Esophagus (tissue), 2 donors: Measurements from ENCODE around the gene SPACA4. TPM values are rescaled to one million over a fixed set of nuclear protein-coding genes. Genes with fewer than 3 reads are reported as not detected.

Experiments used
- H3K27ac ChIP-seq, 2 donors: one replicate each; pipeline ENCODE4 v1.5.1; 2013; ENCODE audit warnings: low read depth in 2 of 2, mild to moderate bottlenecking in 2 of 2, inconsistent platforms in 1 of 2, low read length in 1 of 2, moderate library complexity in 1 of 2
- H3K27me3 ChIP-seq, 2 donors: one replicate each; pipeline ENCODE4 v1.6.1; 2013; ENCODE audit warnings: low read length in 2 of 2, control low read depth in 1 of 2, mild to moderate bottlenecking in 1 of 2; ENCODE audit not compliant: insufficient read depth in 2 of 2, control insufficient read depth in 1 of 2
- H3K36me3 ChIP-seq, 2 donors: one replicate each; pipeline ENCODE4 v1.6.1; 2013; ENCODE audit warnings: low read length in 1 of 2; ENCODE audit not compliant: control insufficient read depth in 2 of 2, insufficient read depth in 2 of 2
- H3K4me1 ChIP-seq, 2 donors: one replicate each; pipeline ENCODE4 v1.6.1; 2013; ENCODE audit warnings: low read length in 1 of 2; ENCODE audit not compliant: control insufficient read depth in 2 of 2, insufficient read depth in 2 of 2
- H3K4me3 ChIP-seq, 2 donors: one replicate each; pipeline ENCODE4 v1.5.1; 2013; ENCODE audit warnings: low read length in 2 of 2, mild to moderate bottlenecking in 2 of 2, low read depth in 1 of 2, moderate library complexity in 1 of 2
- H3K9me3 ChIP-seq, 2 donors: one replicate each; pipeline ENCODE4 v1.6.1; 2013; ENCODE audit warnings: mild to moderate bottlenecking in 2 of 2, low read depth in 1 of 2, low read length in 1 of 2, moderate library complexity in 1 of 2; ENCODE audit not compliant: control insufficient read depth in 2 of 2, insufficient read depth in 1 of 2
- WGBS, 2 donors: extraction: QIAGEN DNeasy Blood & Tissue Kit; methylation state at CpG; one replicate each; pipeline ENCODE4 v1.1.7; 2013; 5-methylcytosine and 5-hydroxymethylcytosine counted together
- polyA plus RNA-seq, 2 donors: library from polyadenylated mRNA; stranded (reverse); fragments of 200-250 nt; gene quantifications; one replicate each; pipeline ENCODE4 v1.2.3, GENCODE V29; 2013
- donor health status: healthy with polysubstance abuse.
- donor health status: Bipolar disorder and iron deficiency.

SPACA4 gene
- polyA plus RNA-seq, 2 donors = 1.2 to 1.9 TPM

DNA sequence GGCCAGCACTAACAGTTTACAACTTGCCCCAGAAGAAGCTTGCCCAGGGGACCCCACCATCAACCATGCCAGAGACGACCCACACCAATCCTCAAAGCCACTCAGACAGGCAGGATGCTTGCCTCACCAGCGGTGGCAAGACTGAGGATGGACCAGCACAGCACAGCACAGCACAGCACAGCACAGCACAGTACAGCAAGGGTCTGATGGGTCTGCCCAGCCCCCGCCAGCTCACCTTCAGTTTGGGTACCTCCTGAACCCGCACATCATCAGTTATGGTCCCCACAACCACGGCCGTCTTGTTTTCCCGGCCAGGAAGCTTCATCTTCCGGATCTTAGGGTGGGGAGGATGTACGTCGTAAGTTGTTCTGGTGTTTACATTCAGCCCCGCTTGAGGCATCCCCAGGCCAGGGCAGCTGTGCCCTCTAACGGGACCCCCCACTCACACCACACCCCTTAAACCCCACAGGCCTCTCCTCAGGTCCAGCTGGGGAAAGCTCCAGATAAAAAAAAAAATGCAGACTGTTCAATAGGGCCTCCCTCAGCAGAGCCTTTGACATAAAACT is 10.0 kb downstream of the SPACA4 start:
- Histone ChIP-seq H3K9me3 (no peaks in the 10 kb centered on the region), H3K27ac (peak overlapping the region; percentile 88 to 93), H3K4me1 (peaks cover 0 to 31% of the 10 kb centered on the region in 2 donors), H3K36me3 (peaks cover 11 to 28% of the 10 kb centered on the region in 2 donors), H3K27me3 (no peaks in the 10 kb centered on the region), H3K4me3 (peak overlapping the region; percentile 39 to 91)
- 46 to 51% methylated on average over 12 of the region's 12 CpGs for WGBS, 2 donors

DNA sequence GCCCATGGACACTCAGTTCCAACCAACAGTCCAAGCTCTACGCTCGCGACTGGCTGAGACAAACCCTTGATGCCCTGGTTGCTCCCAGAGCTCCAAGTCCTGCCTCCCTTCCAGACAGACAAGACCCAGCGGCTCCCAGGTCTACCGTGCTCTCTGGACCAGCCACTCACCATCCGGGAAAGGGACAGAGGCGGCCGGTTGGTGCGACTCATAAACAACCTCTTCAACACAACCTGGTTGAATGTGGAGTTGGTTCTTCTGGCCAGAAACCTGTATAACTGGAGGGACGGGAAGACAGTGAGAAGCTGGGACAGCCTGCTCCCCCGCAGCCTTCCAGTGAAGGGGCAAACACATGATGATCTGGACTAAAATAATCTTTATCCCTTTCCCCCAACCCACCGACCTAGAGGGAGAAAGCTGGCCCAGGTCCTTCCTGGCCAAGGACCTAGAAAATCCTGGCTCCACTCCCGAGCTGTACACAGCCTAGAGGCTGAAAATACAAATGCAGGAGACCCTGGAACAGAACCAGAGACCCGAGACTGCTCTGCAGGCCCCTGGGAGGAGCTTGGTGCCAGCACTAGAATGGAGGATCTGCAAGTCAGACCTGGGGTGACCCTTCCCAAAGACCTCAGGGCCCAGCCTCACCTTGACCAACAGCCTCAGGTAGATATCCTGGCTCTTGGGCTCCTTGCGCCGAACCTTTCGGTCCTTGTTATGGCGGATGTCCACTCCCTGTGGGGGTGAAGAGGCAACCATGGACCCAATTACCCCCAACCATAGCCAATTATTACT is 10.8 kb downstream of the SPACA4 start:
- H3K4me3 ChIP-seq = peak overlapping the region; percentile 85 to 91
- H3K9me3 ChIP-seq = no peaks in the 10 kb centered on the region
- no peaks in the 10 kb centered on the region for H3K27me3 ChIP-seq
- peak overlapping the region; percentile 88 to 93 for H3K27ac ChIP-seq
- WGBS, 2 donors = 38% methylated on average over 18 of the region's 18 CpGs
- peaks cover 0 to 31% of the 10 kb centered on the region in 2 donors for H3K4me1 ChIP-seq
- peaks cover 11 to 28% of the 10 kb centered on the region in 2 donors for H3K36me3 ChIP-seq

DNA sequence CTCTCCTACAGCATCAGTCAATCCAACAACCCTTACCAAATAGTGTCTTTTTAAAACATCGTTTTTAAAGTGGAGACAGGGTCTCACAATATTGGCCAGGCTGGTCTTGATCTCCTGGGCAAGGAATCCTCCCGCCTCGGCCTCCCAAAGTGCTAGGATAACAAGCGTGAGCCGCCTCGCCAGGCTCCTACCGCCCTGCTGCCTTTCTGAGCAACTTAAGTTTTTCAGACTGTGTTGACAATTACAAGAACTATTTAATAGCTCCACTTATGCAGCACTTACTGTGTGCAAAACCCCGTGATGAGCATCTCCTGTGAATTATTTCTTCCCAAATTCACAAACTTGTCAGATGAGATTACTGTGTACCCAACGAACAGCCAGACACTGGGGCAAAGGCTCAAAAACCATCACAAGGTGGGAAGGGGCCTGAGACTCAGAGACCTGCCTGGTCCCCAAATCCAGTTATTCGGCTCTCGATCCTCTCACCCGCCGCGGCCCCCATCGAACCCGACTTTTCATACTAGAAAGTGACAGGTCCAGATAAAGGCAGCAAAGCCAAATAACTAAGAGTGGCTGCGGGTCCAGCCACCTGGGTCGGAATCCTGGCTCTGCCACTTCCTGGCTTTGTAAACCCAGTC is 11.9 kb downstream of the SPACA4 start:
- peak overlapping the region; percentile 93 to 98 for H3K27ac ChIP-seq
- peaks cover 0 to 30% of the 10 kb centered on the region in 2 donors for H3K4me1 ChIP-seq

DNA sequence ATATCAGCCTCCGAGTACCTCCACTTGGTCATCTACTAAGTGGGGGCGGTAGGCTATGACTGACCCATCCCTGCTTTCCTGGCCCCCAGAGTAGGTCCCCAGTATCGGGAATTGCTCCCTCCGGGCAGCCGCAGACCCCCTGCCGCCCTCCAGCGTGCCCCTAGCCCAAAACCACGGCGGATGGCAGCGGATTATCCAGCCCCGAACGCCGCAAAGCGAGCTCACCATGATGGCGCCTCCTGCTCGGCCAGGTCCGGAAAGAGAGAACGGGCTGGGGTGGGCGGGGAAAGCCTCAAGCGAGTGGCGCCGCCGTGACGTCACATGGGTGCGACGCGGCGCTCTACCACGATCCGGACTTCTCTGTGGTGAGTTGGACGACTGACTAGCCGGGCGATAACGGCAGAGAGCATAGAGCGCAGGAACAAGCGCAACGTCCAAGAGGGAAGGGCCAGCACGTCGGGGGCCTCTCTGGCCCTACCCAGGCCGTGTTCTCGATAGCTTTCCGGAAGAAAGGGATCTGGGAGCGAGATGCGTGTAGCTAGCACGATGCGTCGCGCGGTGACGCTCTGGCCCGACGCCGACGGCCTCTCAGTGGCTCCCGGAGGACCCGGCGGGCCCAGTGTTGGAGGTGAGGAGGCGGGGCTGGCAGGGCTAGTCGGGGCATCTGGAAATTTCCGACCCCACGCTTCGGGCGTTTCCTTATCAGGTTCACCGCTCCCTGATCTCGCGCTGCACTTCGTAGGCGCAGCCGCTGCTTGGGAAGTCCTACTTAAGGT is 12.6 kb downstream of the SPACA4 start, which contains the start of the genes RPL18 and SPHK2:
TSS of gene RPL18 (minus strand) at position 263 of the 776 bp plus-strand sequence. CDS start at position 228, 35 bp downstream.
TSS of gene SPHK2 (plus strand) at position 591 of the 776 bp plus-strand sequence. CDS start 1,009 bp downstream, outside the sequence.
- peak within 1 kb of the TSS; percentile 93 to 98 for H3K27ac ChIP-seq
- H3K36me3 ChIP-seq = peaks cover 11 to 28% of the 10 kb centered on the region in 2 donors
- peaks cover 0 to 23% of the 10 kb centered on the region in 2 donors for H3K4me1 ChIP-seq
- H3K9me3 ChIP-seq = no peaks in the 10 kb centered on the region
- no peaks in the 10 kb centered on the region for H3K27me3 ChIP-seq
- H3K4me3 ChIP-seq = peak within 1 kb of the TSS; percentile 85 to 91
- 0% methylated on average over 69 of the region's 69 CpGs for WGBS, 2 donors

More for the DNA sequence above, 11.9 kb downstream of the SPACA4 start:
- Histone ChIP-seq H3K9me3 (no peaks in the 10 kb centered on the region), H3K27me3 (no peaks in the 10 kb centered on the region), H3K4me3 (peak overlapping the region; percentile 85 to 91), H3K36me3 (peaks cover 11 to 28% of the 10 kb centered on the region in 2 donors)
- WGBS, 2 donors = 1 to 2% methylated on average over 18 of the region's 18 CpGs

DNA sequence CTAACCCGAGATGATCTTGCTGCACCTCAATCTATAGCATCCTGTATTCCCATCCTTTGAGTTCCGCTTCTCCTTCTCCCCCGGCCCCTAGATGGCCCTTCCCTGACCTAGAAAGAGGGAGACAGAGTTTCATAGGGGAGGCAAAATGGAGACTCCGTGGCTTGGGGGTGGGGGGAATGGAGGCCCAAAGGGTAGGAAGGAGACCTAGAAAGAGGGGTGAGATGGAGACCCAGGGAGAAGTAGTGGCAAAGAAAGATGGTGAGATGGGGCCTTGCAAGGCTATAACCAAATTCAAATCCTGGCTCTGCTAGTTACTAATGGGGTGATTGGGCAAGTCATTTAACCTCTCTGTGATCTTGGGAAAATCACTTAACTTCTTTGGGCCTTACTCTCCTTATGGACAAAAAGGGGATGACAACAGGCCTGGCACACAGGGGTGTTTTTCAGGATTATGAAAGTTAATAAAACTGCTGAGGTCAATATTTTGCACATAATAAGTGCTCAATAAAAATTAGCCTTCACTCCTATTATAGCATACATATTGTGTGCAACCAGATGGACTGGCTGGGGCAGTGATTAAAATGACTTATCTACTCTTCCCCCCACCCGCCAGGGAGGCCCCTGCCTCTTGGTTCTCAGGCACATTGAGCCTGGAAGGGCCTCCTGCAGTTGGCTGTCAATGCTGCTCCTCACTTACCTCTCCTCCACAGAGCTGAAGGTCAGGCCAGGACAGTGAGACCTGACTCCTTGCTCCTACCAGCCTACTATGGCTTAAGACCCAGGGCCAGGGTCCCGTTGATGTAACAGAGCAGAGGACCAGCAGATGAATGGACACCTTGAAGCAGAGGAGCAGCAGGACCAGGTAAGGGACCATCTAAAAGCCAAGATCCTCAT is 13.4 kb downstream of the SPACA4 start:
- Histone ChIP-seq H3K27me3 (no peaks in the 10 kb centered on the region), H3K27ac (peak overlapping the region; percentile 93 to 98), H3K4me1 (peaks cover 0 to 22% of the 10 kb centered on the region in 2 donors), H3K4me3 (peak overlapping the region; percentile 48 to 91), H3K36me3 (peaks cover 11 to 28% of the 10 kb centered on the region in 2 donors), H3K9me3 (no peaks in the 10 kb centered on the region)
- 27 to 30% methylated on average over 6 of the region's 6 CpGs for WGBS, 2 donors

DNA sequence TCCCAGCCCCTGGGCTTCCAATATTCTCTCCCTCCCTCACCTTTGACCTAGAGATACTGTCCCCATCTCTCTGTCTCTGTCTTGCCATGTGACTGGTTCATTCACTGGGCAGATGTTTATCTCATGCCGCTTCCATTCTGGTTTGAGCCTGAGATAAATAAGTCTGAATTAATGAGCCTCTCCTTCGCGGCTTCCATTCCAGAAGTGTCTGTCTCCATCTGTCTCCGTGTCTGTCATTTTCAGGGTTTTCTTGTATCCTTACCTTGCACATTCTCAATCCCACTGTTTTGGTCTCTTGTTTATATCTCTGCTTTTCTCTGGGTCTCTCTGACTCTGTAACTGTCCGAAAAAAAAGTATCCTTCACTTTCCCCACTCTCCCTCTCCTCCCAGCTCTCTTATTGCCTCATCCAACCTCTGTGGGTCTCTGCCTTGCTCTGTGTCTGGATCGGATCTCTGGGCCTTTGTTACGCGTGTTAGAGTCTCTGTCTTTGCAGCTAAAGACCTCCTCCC is 17.1 kb downstream of the SPACA4 start:
- Histone ChIP-seq H3K4me1 (peaks cover 0 to 14% of the 10 kb centered on the region in 2 donors), H3K36me3 (peaks cover 0 to 2% of the 10 kb centered on the region in 2 donors), H3K4me3 (peak overlapping the region; percentile 23 to 48), H3K27me3 (no peaks in the 10 kb centered on the region), H3K27ac (peak overlapping the region; percentile 79 to 88), H3K9me3 (no peaks in the 10 kb centered on the region)
- WGBS, 2 donors = 18 to 21% methylated on average over 8 of the region's 8 CpGs

DNA sequence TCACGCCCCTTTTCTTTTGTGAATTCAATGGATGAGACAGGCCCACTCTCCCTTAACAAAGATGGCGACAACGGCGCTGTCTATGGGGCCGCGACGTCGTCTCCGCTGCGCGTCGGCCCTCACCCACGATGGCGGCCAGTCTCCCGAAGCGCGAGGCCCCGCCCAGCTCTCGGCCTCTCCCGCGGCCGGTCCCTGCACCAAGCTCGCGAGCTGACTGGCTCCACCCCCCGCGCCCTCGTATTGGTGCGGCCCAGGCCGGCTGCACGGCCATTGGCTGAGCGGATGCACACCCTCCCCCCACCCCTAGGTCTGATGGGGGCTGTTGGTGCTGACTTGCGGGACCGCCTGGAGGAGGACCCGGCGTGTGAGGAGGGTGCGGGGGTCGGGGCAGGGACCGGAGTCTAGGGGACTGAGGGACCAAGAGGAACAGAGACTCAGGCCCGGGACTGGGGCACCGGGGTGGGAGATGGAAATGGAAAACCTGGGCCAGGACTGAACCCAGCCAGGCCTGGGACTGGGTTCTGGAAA is 17.6 kb downstream of the SPACA4 start:
- peaks cover 0 to 14% of the 10 kb centered on the region in 2 donors for H3K4me1 ChIP-seq
- no peaks in the 10 kb centered on the region for H3K27me3 ChIP-seq
- WGBS, 2 donors = 1% methylated on average over 40 of the region's 40 CpGs
- peaks cover 0 to 2% of the 10 kb centered on the region in 2 donors for H3K36me3 ChIP-seq
- peak overlapping the region; percentile 48 to 53 for H3K4me3 ChIP-seq
- H3K27ac ChIP-seq = peak overlapping the region; percentile 79 to 88
- no peaks in the 10 kb centered on the region for H3K9me3 ChIP-seq
